ENCODE data around the gene CYFIP2.
"Not testable (repeated sequence)": the region's sequence is repeated elsewhere in the genome, so short reads cannot be mapped to it uniquely, and the experiment has no call there.

The CYFIP2 gene

GRCh38 chr5:157390133-157390532 is 124.2 kb downstream of the CYFIP2 start:
- no peak for DNase-seq (ENCODE audit: low spot score)

GRCh38 chr5:157390551-157391297 is 124.8 kb downstream of the CYFIP2 start:
- DNase-seq (ENCODE audit: low spot score), result no peak

DNA sequence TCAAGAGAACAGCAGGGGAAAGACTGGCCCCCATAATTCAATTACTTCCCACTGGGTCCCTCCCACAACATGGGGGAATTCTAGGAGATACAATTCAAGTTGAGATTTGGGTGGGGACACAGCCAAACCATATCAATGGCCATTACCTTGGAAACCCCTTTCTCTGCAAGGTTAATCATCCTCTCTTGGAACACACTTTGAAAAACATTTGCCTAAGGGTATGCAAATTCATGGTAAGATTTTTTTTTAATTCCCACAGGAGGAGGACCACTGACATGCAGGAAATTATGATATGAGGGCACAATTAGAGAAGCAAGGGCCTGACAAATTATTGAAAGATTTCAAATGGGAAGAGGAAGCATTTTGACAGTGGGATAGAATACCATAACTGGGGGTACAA is 132.4 kb downstream of the CYFIP2 start:
- no peak for DNase-seq (ENCODE audit: low spot score)

DNA sequence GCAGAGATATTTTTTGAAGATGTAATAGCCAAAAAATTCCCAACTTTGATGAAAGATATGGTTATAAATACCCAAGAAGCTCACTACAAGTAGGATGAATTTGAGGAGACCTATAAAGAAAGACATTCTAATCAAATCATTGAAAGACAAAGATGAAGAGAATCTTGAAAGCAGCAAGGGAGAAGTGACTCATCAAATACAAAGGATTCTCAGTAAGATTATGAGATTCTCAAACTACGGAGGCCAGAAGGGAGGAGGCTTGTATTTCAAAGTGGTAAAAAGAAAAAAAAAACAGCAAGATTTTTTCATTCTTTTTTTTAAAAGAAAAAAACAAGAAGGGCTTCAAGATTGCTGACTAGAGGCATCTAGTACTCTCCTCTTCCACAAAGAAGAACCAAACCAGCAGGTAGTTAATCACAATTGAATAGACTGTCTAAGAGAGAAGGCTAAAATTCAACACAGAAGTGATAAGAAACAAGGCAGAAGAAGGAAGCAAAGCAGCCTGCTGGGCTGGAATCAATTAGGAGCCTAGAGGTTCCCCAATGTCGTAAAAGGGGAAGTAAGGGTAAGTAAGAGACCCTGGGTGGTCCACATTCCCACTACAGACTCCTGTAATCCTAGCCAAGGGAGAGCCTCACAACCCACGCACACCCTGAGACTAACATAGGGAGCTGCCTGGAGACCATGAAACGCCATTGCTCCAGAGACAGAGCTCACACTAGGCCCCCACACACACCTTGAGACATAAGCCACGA is 135.0 kb downstream of the CYFIP2 start:
- DNase-seq (ENCODE audit: low spot score), result no peak

GRCh38 chr5:157415838-157416237 is 149.9 kb downstream of the CYFIP2 start:
- DNase-seq (ENCODE audit: low spot score), result no peak

DNA sequence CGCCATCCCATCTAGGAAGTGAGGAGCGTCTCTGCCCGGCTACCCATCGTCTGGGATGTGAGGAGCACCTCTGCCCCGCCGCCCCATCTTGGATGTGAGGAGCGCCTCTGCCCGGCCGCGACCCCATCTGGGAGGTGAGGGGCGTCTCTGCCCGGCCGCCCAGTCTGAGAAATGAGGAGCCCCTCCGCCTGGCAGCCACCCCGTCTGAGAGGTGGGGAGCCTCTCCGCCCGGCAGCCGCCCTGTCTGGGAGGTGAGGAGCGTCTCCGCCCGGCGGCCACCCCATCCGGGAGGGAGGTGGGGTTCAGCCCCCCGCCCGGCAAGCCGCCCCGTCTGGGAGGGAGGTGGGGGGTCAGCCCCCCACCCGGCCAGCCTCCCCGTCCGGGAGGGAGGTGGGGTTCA is 153.6 kb downstream of the CYFIP2 start:
- not testable (repeated sequence) for DNase-seq (ENCODE audit: low spot score)

DNA sequence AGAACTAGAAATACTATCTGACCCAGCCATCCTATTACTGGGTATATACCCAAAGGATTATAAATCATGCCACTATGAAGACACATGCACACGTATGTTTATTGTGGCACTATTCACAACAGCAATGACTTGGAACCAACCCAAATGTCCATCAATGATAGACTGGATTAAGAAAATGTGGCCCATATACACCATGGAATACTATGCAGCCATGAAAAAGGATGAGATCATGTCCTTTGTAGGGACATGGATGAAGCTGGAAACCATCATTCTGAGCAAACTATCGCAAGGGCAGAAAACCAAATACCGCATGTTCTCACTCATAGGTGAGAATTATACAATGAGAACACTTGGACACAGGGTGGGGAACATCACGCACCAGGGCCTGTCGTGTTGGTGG is 164.0 kb downstream of the CYFIP2 start:
- DNase-seq (ENCODE audit: low spot score), result not testable (repeated sequence)

DNA sequence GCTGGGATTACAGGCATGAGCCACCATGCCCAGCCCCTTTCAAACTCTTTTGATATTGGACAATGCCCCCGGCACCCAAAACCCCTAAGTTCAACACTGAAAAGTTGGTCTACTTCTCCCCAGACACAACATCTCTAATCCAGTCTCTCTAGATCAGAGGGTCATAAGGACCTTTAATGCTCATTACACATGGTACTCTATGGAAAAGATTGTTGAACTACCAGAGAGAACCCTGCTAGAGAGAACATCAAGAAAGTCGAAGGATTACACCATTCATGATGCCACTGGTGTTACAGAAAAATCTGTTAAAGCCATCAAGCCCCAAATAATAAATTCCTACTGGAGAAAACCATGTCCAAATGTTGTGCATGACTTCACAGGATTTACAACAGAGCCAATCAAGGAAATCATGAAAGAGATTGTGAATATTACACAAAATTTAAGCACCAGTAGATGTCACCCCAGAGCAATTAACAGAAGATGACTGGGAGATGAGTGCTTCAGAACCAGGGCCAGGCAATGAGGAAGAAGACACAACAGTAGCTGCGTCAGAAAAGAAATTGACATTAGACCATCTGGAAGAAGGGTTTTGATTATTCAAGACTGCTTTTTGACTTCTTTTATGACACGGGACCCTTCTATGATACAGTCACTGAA is 165.7 kb downstream of the CYFIP2 start:
- DNase-seq (ENCODE audit: low spot score), result no peak

- DNase-seq (ENCODE audit: low spot score), result no peak
Measured at GRCh38 chr5:157434096-157434495, 168.2 kb downstream of the CYFIP2 start.

GRCh38 chr5:157443041-157443549 is 177.2 kb downstream of the CYFIP2 start:
- no peak for DNase-seq (ENCODE audit: low spot score)

GRCh38 chr5:157444224-157444623 is 178.3 kb downstream of the CYFIP2 start:
- no peak for DNase-seq (ENCODE audit: low spot score)
